ENCODE data around the gene BACH2. TPM values are rescaled to one million over a fixed set of nuclear protein-coding genes. Genes with fewer than 3 reads are reported as not detected.
"Not testable (repeated sequence)": the region's sequence is repeated elsewhere in the genome, so short reads cannot be mapped to it uniquely, and the experiment has no call there.

Gene BACH2
- total RNA-seq, 1 donor from 2014 or later = 11.9 TPM

DNA sequence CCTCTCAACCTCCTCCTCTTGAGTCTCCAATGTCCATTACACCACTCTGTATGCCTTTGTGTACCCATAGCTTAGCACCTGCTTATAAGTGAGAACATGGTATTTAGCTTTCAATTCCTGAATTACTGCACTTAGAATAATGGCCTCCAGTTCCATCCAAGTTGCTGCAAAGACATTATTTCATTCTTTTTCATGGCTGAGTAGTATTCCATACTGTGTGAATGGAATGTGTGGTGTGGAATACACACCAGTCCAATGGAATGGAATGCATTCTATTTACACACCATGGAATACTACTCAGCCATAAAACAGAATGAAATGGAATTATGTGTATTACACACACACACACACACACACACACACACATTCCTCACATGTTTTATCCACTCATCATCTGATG lies 116.1 kb downstream of the BACH2 start:
- DNase-seq = no peak

DNA sequence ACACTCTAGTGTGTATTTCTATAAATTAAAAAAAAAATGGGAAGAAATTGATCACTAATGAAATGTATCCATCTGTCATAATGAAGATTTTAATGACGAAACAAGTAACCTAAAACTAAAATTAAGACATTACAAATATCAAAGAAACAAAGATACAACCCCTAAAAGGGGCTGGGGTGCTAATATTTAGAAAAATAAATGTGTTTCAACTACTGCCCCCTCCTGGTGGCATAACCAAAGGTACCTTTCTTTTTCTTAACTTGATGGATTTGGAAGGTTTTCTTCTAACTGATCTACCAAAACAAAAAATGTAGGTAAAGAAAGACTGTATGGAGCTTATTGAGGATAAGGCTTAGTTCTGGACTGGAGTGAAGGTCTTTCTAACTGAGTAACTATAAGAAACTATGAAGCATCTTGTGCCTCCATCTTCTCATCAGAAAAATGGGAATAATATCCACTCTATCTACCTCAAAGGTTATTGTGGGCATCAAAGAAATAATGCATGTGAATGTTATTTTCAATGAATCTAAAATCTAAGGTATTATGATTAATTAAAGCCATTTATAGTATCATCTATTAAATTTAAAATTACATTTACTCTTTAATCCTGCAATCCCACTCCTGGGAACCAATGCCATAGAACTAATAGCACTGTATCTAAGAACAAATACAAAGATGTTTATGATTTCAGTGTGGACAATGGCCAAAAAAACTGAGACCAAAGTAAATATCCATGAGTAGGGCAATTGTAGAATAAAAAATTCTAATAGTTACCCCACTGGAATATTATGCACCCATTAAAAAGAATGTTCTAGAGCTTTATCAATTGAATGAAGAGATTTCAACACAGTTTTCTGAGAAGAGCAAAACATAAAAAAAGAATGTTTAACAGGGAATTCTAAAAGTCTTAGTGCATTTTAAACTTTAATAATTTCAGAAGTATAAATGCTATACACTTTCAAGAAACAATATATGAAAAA lies 117.2 kb downstream of the BACH2 start:
- no peak for DNase-seq

DNA sequence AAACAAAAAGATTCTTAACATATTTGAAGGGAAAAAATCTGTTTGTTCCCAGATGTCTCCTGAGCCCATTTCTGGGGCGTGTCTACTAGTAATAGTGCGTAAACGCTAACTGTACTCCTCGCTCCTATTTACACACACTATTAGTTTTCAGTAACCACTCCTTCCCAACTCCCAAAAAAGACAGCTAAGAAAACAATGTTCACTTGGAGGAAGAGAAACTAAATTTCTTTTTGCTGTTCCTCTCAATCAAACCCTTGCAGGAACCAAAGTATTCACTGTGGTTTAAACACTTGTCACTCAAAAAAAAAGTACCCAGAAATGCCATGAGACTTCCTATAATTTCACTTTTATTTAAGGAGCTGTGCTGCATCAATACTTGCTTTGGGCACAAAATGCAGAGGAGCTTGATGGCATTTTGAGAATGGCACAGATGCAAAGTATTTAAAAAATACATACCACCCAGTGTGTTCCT lies 118.2 kb downstream of the BACH2 start:
- DNase-seq = no peak

DNA sequence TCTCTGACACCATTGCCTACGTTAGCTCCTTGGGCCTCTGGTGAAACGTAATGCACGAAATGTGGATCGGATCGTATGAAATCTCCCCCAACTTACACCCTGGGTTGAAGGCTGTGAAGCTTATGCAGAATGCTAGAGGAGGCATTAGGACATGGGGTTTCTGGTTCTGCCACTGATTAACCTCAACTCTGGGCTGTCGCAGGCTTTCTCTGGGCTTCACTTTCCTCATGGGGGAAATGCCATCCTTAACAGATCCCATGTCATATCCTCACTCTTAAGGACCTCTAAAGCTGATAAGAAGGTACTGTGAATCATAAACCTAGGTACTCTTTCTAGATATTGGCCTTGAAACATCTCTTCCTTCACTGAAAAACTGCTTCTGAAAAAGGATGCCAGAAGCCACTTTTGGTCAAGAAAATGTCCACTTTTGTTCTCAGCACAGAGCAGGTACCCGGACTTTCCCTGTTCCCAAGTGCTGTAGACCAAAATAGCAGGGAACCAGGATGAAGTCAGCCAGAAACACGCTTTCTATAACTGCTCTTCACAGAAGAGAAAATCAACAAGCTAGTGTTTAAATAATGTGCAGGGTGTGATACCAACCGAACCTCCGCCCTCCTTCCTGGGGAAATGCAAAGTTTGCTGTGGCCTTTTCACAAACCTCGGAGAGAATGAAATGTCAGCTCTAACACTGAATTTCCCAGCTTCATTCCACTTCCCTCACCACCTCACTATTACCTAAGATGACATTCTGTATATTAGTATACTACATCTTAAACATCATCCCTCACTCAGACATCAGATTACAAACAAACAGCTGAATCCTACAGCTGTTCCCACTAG lies 118.9 kb downstream of the BACH2 start:
- no peak for DNase-seq

DNA sequence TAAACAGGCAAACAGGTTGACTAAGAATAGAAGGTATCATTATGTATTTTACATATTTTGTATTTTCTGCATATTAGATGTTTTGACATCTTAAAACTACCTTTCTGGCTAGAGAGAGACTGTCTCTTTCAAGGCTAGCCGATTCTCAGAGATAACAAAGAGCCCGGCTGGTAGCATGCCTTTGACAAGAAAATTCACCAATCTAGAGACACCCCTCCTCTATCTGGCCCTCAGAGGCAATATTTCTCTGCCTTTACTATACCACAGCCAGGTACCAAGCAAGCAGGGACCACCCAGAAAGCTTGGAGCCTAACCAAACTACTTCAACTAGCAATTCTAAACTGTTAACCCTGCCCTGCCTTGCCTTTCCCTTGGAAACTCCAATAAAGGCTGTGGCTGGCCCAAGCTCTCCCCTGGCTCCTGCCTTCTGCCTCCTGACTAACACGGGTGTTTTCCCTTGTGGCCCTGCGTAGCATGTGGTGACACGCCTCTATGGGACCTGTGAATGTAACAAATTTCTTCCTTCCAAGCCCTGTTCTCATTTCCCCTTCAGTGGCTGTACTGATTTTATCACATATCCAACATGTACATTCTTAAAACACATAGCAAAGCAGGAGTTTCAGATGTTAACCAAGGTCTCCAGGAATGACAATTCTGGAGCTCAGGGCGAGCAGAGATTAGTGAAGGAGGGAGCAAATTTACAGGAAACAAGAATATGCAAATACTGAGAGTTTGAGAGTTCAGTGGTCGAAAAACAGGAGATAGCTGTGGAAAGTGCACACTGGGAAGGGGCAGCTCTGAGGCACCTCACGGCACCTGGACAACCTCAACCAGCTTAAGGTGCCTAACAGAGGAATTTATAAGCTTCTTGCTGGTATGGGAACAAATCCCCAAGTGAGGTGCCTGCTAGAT lies 120.8 kb downstream of the BACH2 start:
- DNase-seq = no peak

DNA sequence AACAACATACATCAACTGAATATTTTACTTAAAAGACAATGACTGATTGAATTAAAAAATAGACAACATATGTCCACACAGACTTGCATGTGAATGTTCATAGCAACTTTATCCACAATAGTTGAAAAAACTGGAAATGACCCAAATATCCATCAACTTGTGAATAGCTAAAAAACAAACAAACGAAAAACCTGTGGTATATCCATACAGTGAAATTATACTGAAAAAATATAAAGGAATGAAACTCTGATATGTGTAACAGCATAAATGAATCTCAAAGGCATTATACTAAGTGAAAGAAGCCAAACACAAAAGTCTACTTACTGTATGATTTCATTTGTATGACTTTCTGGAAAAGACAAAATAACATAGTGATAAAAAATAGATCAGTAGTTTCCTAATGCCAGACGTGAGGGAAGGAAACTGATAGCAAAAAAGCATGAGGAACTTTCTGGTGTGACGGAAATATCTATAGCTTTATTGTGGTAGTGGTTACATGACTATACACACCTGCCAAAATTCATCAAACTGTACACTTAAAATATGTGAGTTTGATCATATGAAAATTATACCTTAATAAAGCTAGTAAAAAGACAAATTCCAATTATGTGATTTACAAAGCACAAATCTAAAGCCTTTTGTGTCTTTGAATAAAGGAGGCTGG lies 123.2 kb downstream of the BACH2 start:
- no peak for DNase-seq

DNA sequence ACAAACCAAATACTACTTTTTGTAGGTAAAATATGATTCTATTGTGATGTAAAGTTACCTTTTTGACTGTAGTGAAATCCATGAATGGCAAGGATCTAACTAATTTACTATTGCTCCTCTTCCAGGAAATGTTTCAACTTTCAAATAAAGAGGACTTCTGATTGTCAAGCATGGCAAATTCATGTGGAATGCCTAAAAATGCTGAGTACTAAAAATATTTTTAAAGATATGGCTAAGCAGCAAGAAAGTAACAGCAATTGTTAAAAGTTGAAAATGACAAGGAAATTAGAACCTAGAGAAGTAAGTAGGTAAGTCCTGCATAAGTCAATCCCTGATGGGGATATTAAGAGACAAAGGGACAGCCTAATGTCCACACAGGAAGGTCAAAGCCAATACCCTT lies 126.0 kb downstream of the BACH2 start:
- no peak for DNase-seq

DNA sequence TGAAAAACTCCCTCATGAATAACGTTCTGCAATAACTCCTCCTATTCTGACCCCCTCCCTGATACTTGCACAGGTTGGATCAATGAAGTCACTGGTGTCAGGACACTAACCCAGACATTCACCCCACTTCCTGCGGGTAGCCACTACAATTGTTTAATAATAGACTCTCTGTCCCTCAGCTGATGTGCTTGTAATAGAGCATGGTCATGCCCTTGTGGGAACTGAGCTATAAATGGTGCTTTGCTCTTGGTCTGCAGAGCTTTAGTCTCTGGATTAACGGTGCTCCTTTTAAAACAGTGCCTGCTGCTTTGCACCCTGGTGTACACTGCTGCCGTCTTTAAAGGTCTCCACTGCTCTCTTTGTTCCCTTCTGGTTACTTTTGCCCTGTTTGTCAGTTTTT lies 127.3 kb downstream of the BACH2 start:
- DNase-seq = no peak

DNA sequence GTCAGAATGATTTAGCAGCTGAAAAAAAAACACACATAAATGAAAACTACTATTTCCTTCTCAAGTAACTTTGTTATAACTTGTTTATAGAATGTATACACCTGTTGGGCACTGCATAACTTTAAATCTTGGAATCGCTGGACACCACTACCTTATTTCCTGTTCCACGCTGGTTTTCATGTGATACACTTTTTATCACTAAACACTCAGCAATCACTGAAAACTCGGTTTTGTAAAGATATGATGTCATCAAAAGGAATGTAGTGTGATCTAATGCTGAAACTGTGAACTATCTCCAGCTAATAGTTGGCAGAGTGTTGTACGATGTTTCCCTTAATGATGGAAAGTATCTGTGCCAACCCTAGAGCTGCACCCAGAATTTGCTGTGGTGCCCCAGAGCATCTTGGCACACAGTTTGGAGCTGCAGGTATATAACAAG lies 127.9 kb downstream of the BACH2 start:
- DNase-seq = peak; percentile 80

DNA sequence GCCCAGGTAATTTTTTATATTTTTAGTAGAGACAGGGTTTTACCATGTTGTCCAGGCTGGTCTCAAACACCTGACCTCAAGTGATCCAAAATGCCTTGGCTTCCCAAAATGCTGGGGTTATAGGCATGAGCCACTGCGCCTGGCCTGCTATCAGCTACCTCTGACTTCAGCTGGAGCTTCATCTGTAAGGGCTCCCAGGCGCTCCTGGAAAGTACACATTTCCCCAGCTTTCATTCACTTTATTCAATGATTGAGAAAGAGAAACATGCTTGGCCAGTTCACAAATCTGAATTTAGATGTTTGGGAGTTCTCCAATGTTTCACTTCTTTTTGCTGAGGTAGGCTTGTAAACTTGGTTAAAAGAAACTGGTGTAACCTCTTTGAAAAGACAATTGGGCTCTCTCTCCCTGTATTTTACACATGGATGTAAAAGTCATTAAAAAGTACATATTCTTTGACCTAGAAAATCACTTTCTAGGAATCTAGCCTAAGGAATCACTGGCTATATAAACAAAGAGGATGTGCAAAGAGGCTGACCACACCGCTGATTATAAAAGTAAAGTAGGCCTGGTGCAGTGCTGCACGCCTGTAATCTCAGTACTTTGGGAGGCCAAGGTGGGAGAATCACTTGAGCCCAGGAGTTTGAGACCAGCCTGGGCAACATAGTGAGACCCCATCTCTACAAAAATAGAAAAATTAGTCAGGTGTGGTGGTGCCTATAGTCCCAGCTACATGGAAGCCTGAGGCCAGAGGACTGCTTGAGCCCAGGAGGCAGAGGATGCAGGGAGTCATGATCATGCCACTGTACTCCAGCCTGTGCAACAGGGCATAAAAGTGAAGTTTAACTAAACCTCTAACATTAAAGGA lies 128.9 kb downstream of the BACH2 start:
- no peak for DNase-seq

DNA sequence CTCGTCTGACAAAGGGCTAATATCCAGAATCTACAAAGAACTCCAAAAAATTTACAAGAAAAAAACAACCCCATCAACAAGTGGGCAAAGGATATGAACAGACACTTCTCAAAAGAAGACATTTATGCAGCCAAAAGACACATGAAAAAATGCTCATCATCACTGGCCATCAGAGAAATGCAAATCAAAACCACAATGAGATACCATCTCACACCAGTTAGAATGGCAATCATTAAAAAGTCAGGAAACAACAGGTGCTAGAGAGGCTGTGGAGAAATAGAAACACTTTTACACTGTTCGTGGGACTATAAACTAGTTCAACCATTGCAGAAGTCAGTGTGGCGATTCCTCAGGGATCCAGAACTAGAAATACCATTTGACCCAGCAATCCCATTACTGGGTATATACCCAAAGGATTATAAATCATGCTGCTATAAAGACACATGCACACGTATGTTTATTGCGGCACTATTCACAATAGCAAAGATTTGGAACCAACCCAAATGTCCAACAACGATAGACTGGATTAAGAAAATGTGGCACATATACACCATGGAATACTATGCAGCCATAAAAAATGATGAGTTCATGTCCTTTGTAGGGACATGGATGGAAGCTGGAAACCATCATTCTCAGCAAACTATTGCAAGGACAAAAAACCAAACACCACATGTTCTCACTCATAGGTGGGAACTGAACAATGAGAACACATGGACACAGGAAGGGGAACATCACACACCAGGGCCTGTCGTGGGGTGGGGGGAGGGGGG lies 130.3 kb downstream of the BACH2 start:
- DNase-seq = not testable (repeated sequence)

DNA sequence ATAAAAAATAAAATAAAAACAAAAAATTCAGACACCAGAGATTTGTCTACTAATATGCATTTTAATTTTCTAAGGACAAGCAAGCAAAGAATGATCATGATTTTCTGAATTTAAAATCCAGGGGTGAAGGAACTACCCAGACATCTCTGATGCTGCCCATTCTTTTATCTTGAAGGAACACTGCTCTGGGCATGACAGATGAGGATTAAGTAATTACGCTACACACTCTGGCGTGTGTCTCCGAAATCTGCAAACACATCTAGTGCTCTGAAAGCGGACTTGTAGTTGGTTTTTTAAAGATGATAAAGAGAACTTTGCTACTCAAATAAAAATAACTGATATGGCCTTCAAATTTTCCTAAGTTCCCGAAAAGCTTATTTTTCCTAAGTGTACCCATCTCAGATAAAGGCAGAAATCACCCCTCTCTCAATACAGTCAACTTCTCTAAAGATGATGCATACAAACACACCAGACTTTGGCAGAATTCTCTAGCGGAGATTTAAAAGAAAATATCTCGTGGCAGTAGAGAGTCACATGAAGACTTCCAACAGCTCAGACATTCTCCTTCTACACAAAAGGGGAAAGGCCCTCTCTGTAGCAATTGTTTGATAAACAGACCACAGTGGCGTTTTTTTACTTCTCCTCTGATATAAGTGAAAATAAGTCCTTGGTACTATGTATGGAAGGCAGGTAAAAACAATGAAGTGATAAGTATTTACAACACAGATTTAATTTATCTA lies 133.8 kb downstream of the BACH2 start:
- no peak for DNase-seq

DNA sequence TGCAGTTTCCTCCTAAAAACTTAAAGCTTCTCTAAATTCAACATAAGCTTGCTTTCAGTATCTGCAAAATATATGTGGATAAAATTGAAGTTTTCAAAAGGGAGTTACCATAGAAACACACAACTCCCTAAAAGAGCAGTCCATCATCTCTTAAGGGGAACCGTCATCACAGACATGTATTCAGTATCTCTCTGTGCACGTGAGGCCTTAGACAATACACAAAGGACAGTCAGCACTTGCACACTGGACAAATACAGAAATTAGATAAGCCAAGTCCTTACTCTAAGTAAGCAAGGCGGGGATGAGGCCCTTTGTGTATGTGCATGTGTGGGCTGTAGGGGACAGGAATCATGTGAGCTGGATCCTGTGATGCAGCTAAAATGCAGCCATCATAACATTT lies 136.6 kb downstream of the BACH2 start:
- DNase-seq = peak; percentile 47

DNA sequence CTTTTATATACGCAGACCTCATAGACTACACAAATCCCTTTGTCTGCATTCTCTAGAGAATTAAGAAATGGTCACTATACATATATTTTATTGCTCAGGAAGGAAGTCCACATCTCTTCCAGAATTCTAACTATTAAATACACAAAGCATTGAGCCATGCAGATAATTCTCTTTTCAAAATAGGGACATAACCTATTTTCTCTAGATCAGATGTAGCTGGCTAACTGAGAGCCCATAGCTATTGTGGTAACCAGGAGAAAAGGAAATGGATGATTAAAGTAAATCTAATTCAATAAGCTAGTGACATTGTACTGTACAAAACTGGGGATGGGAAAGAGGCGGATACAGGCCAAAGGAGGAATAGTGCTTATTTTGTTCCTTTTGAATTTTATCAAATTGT lies 137.2 kb downstream of the BACH2 start:
- DNase-seq = no peak

DNA sequence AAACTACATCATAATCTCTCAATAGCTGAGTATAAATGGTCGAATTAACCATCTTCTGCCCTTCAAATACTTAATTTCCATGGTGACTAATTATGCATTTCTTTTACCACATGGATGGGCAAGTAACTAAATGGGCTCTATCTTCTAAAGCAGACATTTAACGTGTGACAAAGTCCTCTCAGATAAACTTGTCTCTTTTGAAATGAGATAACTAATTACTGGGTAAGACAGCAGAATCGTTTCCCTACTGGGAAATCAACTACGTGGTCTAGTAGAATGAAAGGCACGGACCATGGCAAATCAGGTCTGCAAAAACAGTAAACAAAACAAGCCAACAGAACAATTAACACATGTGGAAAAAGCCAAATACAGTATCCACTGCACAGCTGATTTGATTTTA lies 137.7 kb downstream of the BACH2 start:
- DNase-seq = no peak

DNA sequence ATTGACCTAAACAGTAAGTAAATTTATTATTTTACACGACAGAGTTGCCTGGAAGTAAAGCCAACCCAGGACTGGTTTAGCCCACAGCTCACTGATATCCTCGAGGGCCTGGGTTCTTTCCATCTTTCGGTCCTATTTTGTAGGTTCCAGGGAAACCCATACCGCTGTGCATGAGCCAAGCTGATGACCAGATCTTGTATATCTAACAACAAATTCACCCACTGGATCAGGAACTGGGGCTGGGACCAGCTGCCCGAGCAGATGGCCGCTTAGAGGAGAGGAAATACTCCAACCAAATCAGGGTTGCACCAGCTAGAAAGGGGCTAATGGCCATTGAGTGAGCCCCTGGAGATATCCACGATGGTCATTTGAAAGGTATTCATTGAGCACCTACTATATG lies 139.2 kb downstream of the BACH2 start:
- DNase-seq = no peak

DNA sequence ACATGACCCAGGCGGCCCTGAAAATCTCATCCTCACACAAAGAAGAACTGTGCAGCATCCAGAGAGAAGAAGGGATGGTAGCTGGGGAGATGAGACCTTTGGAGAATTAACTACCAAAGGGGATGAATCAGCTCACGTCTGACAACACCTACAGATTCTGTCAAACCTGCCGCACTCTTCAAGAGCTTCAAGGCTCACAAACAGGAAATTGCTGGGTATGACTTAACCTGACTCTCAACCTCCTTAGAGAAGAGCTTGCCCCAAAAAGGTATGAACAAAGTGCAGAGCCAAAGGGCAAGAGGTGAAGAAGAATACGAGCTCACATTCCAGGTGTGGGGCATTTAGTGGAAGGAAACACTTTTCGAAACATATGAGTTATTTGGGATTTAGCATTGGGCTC lies 139.8 kb downstream of the BACH2 start:
- no peak for DNase-seq

DNA sequence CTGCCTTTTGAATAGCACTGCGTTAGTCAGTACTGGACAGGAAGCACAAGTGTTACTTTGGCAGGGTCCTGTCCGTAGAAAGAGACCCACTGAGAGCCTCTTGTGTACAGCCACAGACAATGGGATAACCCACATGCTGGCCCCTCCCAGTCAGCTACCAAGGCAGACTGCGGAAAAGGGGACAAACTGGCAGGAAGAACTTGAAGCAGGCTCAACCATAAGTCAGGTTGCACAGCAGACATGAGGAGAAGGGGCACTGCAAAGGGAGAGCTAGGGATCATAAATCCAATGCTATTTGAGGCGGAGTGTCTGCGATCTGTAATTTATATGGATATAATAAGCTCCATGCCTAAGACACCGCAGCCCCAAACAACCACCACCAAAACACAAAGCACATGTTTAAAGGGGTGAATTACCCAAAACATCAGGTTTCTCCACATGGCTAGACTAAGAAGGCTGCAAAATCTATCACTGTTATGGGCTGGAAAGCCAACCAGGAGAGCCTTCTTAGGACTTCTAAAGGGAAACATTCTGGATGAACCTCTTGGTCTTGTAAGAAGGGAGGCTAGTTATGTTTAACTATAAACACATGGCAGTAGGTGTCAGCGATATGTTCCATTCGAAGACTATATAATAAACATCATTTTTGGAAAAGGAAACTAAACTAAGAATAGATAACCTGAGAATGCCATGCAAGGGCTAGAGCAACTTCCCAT lies 141.7 kb downstream of the BACH2 start:
- DNase-seq = peak; percentile 21
